GM19468 (cell line): ENCODE measurements around the gene VPS33A.
"Not testable (repeated sequence)": the region's sequence is repeated elsewhere in the genome, so short reads cannot be mapped to it uniquely, and the experiment has no call there.

Source experiments
- ATAC-seq: cut with Tn5 transposase; IDR thresholded peaks from one replicate; pipeline ENCODE4 v1.9.1; 2021; ENCODE audit warnings: mild to moderate bottlenecking, moderate library complexity, moderate number of reproducible peaks; ENCODE audit not compliant: unreplicated experiment; ENCODE audit errors: extremely low read depth

Gene VPS33A

GRCh38 chr12:122206111-122206881 lies 60.0 kb downstream of the VPS33A start:
- no peak for ATAC-seq

GRCh38 chr12:122205053-122205925 lies 61.0 kb downstream of the VPS33A start:
- no peak for ATAC-seq

GRCh38 chr12:122204167-122205052 lies 61.9 kb downstream of the VPS33A start:
- no peak for ATAC-seq

- ATAC-seq = no peak
These were observed 62.8 kb downstream of the VPS33A start, which contains the start of gene B3GNT4 for GRCh38 chr12:122203301-122204166. B3GNT4 (plus strand) TSS chr12:122203709; CDS start chr12:122204619, 910 bp downstream.

- not testable (repeated sequence) for ATAC-seq
These were observed 63.5 kb downstream of the VPS33A start for GRCh38 chr12:122202811-122203210.

- no peak for ATAC-seq
These were observed 64.3 kb downstream of the VPS33A start for GRCh38 chr12:122202017-122202416.

GRCh38 chr12:122201381-122201780 lies 64.9 kb downstream of the VPS33A start:
- ATAC-seq = no peak

GRCh38 chr12:122200541-122201175 lies 65.6 kb downstream of the VPS33A start:
- ATAC-seq = no peak

- no peak for ATAC-seq
These were observed 66.6 kb downstream of the VPS33A start for GRCh38 chr12:122199484-122200355.

GRCh38 chr12:122197612-122197966 lies 68.7 kb downstream of the VPS33A start:
- no peak for ATAC-seq

- no peak for ATAC-seq
These were observed 70.9 kb downstream of the VPS33A start for GRCh38 chr12:122195405-122195804.

GRCh38 chr12:122194804-122195203 lies 71.5 kb downstream of the VPS33A start:
- ATAC-seq = no peak

- no peak for ATAC-seq
These were observed 73.9 kb downstream of the VPS33A start for GRCh38 chr12:122192441-122192840.

GRCh38 chr12:122190842-122191668 lies 75.2 kb downstream of the VPS33A start:
- no peak for ATAC-seq

GRCh38 chr12:122189626-122190475 lies 76.4 kb downstream of the VPS33A start:
- ATAC-seq = no peak

- no peak for ATAC-seq
These were observed 78.8 kb downstream of the VPS33A start for GRCh38 chr12:122187466-122187865.
